GM23338 (cell line): ENCODE measurements around the gene DTNB. TPM values are rescaled to one million over a fixed set of nuclear protein-coding genes. Genes with fewer than 3 reads are reported as not detected.

Source experiments
- ATAC-seq: fragments of 200-7000 bp; cut with Tn5 transposase; 3 replicates; pipeline ENCODE4 v1.9.1; 2020
- DNase-seq: peaks from one replicate; pipeline ENCODE4 v3.0.0-alpha.2; 2015; ENCODE audit warnings: low spot score
- H2AFZ ChIP-seq: fragments of 200-600 bp; sonication (generic); 2 replicates; pipeline ENCODE4 v1.8.0; 2016; ENCODE audit warnings: antibody characterized with exemption, mild to moderate bottlenecking, moderate library complexity
- H3F3A ChIP-seq: fragments of 200-600 bp; sonication (generic); replicated peaks from 2 replicates; pipeline ENCODE4 v1.8.0; 2017; ENCODE audit warnings: antibody characterized with exemption, mixed run types, low read depth
- H3K27ac ChIP-seq: fragments of 200-600 bp; sonication (generic); 2 replicates; pipeline ENCODE4 v1.6.1; 2016; ENCODE audit warnings: low read depth
- H3K27me3 ChIP-seq: fragments of 200-600 bp; sonication (generic); 2 replicates; pipeline ENCODE4 v1.8.0; 2016; ENCODE audit warnings: mild to moderate bottlenecking, mixed run types, moderate library complexity; ENCODE audit not compliant: insufficient read depth
- H3K36me3 ChIP-seq: fragments of 200-600 bp; sonication (generic); 2 replicates; pipeline ENCODE4 v1.8.0; 2016; ENCODE audit warnings: mild to moderate bottlenecking; ENCODE audit not compliant: insufficient read depth
- H3K4me1 ChIP-seq: fragments of 200-600 bp; sonication (generic); 2 replicates; pipeline ENCODE4 v1.8.0; 2016; ENCODE audit warnings: mild to moderate bottlenecking, moderate library complexity; ENCODE audit not compliant: insufficient read depth
- H3K4me2 ChIP-seq: fragments of 200-600 bp; sonication (generic); 2 replicates; pipeline ENCODE4 v1.7.1; 2017; ENCODE audit warnings: mixed run types
- H3K4me3 ChIP-seq: fragments of 200-600 bp; sonication (generic); 2 replicates; pipeline ENCODE4 v1.6.1; 2016; ENCODE audit warnings: mixed run types
- H3K79me2 ChIP-seq: fragments of 200-600 bp; sonication (generic); replicated peaks from 2 replicates; pipeline ENCODE4 v1.8.0; 2017; ENCODE audit warnings: mild to moderate bottlenecking; ENCODE audit not compliant: insufficient read depth
- H3K9me2 ChIP-seq: fragments of 200-600 bp; sonication (generic); 2 replicates; pipeline ENCODE4 v1.8.0; 2017; ENCODE audit not compliant: insufficient read depth
- H4K20me1 ChIP-seq: fragments of 200-600 bp; sonication (generic); replicated peaks from 2 replicates; pipeline ENCODE4 v1.8.0; 2017; ENCODE audit warnings: mild to moderate bottlenecking; ENCODE audit not compliant: insufficient read depth
- H3K27ac Mint-ChIP-seq: 2 replicates; pipeline ENCODE4 v1.8.0; 2020; ENCODE audit warnings: inconsistent platforms, mild to moderate bottlenecking, moderate library complexity, mixed read lengths
- H3K27me3 Mint-ChIP-seq: 3 replicates; pipeline ENCODE4 v1.8.0; 2022; ENCODE audit warnings: low read depth, mild to moderate bottlenecking, moderate library complexity, mixed read lengths, inconsistent platforms; ENCODE audit not compliant: insufficient read depth, poor library complexity
- H3K36me3 Mint-ChIP-seq: 3 replicates; pipeline ENCODE4 v1.8.0; 2021; ENCODE audit warnings: low read depth, mild to moderate bottlenecking, inconsistent platforms, moderate library complexity, mixed read lengths
- H3K4me1 Mint-ChIP-seq: 3 replicates; pipeline ENCODE4 v1.8.0; 2020; ENCODE audit warnings: mild to moderate bottlenecking, inconsistent platforms, mixed read lengths
- H3K4me3 Mint-ChIP-seq: 3 replicates; pipeline ENCODE4 v1.8.0; 2021; ENCODE audit warnings: moderate library complexity, mild to moderate bottlenecking, inconsistent platforms, mixed read lengths
- H3K9me3 Mint-ChIP-seq: 3 replicates; pipeline ENCODE4 v1.8.0; 2020; ENCODE audit warnings: moderate library complexity, mild to moderate bottlenecking, inconsistent platforms, mixed read lengths
- CREB1 ChIP-seq: fragments of 250-450 bp; sonication (Bioruptor Pico); IDR thresholded peaks from 2 replicates; pipeline ENCODE4 v1.5.0; 2020; ENCODE audit warnings: low read depth, mild to moderate bottlenecking, moderate library complexity
- EZH2 ChIP-seq: fragments of 200-600 bp; sonication (generic); IDR thresholded peaks from one replicate; pipeline ENCODE4 v1.8.0; 2017; ENCODE audit warnings: antibody characterized with exemption, mild to moderate bottlenecking, low read depth; ENCODE audit not compliant: unreplicated experiment
- EZH2phosphoT487 ChIP-seq: fragments of 200-600 bp; sonication (generic); IDR thresholded peaks from one replicate; pipeline ENCODE4 v1.8.1; 2018; ENCODE audit warnings: antibody characterized with exemption; ENCODE audit not compliant: unreplicated experiment
- JUNB ChIP-seq: IDR thresholded peaks from one replicate; pipeline ENCODE4 v1.6.1; 2016; ENCODE audit warnings: antibody characterized with exemption; ENCODE audit not compliant: unreplicated experiment
- NANOG ChIP-seq: IDR thresholded peaks from 2 replicates; pipeline ENCODE4 v1.6.1; 2016; ENCODE audit warnings: antibody characterized with exemption, borderline replicate concordance
- POLR2AphosphoS5 ChIP-seq: IDR thresholded peaks from 2 replicates; pipeline ENCODE4 v1.6.1; 2016; ENCODE audit warnings: antibody characterized with exemption, low read depth
- STAT1 ChIP-seq: IDR thresholded peaks from one replicate; pipeline ENCODE4 v1.6.1; 2016; ENCODE audit warnings: antibody characterized with exemption; ENCODE audit not compliant: unreplicated experiment
- ZNF331 ChIP-seq: fragments of 250-450 bp; sonication (Bioruptor Pico); IDR thresholded peaks from 2 replicates; pipeline ENCODE4 v1.5.0; 2020; ENCODE audit warnings: low read depth, mild to moderate bottlenecking, moderate library complexity
- polyA plus RNA-seq: library from polyadenylated mRNA; unstranded; fragments of >200 nt; fragmentation: Nextera tagmentation; extraction: Ambion mirVana; gene quantifications from 2 replicates; pipeline ENCODE4 v1.2.1, GENCODE V29; 2016
- total RNA-seq: library from RNA; depleted of rRNA; stranded (reverse); fragments of >200 nt; shearing (Covaris generic); gene quantifications from 2 replicates; pipeline ENCODE4 v1.2.3, GENCODE V29; 2014
- TF ChIP-seq, protein P1 (sequence below): IDR thresholded peaks from one replicate; pipeline ENCODE4 v1.6.1; 2018; ENCODE audit warnings: antibody characterized with exemption; ENCODE audit not compliant: unreplicated experiment
- TF ChIP-seq, protein P2 (sequence below), 2 experiments: fragments of 200-600 bp in 1 of 2; sonication (generic) in 1 of 2; conservative IDR thresholded peaks; 2 replicates each; pipeline versions ENCODE4 v1.5.1 to v1.6.1; 2016 to 2017; ENCODE audit warnings: antibody characterized with exemption in 2 of 2, low read depth in 2 of 2, mild to moderate bottlenecking in 2 of 2, moderate library complexity in 1 of 2
- TF ChIP-seq, protein P3 (sequence below): IDR thresholded peaks from 2 replicates; pipeline ENCODE4 v1.6.1; 2016; ENCODE audit warnings: antibody characterized with exemption
- TF ChIP-seq, protein P4 (sequence below): fragments of 250-450 bp; sonication (Bioruptor Pico); IDR thresholded peaks from 2 replicates; pipeline ENCODE4 v1.5.0; 2020; ENCODE audit warnings: mild to moderate bottlenecking, moderate library complexity

The DTNB gene
- total and polyA plus RNA-seq, 2 experiments from 2014 or later, result 22.1 to 29.4 TPM

DNA sequence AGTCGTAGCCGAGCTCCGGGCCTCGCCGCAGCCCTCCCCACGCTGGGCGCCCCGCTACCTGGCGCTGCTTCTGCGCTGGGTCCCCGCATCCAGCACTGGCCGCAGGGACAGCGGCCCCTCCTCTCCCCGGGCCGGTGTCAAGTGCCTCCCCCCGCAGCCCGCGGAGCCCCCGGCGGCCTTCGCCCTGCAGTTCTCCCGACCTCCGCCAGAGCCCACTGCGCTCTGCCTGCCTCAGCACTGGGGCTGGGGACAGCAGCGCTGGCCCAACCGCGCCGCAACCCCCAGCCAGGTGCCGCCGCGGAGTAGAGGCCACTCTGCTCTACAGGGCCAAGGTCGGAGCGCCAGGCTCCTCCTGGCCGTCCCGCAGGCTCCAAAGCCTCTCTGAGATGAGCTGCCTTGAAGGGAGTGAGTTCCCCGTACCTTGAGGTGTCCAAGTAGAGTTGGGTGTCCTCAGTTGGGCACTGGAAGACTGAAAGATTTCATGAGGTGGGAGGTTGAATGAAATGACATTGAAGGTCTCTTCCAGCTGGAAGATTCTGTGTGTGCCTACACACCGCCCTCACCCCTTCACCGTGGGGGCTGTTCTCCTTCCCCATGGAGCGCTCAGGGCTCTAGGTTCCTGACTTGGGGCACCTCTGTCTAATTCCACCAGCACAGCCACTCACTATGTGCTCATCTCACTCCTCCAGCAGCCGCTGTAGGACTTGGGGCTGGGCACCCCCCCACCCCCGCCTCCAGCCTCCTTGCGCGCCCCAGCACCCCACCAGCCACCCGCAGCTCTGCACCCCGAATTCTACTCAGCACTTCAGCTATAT lies 330.8 kb downstream of the DTNB start:
- H3K4me1 ChIP-seq, result peaks cover 6% of the 10 kb centered on the region; the same call in 1 of the 2 replicates
- peaks cover 18% of the 10 kb centered on the region for H3K27me3 Mint-ChIP-seq
- peak overlapping the region; percentile 65 for H3K4me3 ChIP-seq
- no peaks in the 10 kb centered on the region for H3K79me2 ChIP-seq
- DNase-seq (peak; percentile 95), ATAC-seq (peak; percentile 86)
- H3K4me3 Mint-ChIP-seq, result peak overlapping the region; percentile 67
- H3K36me3 Mint-ChIP-seq, result no peaks in the 10 kb centered on the region
- no peaks in the 10 kb centered on the region for H3K9me2 ChIP-seq
- H3K27me3 ChIP-seq, result peaks cover 18% of the 10 kb centered on the region
- no peaks in the 10 kb centered on the region for H3K9me3 Mint-ChIP-seq
- H3K4me2 ChIP-seq, result peak overlapping the region; percentile 91
- peak overlapping the region; percentile 90 for H2AFZ ChIP-seq
- peaks cover 13% of the 10 kb centered on the region; the same call in 1 of the 2 replicates for H3F3A ChIP-seq
- H3K27ac Mint-ChIP-seq, result no peak overlapping the region
- H3K4me1 Mint-ChIP-seq, result peaks cover 27% of the 10 kb centered on the region
- H3K27ac ChIP-seq, result no peak overlapping the region
- no peaks in the 10 kb centered on the region for H4K20me1 ChIP-seq
- H3K36me3 ChIP-seq, result no peaks in the 10 kb centered on the region
- TF ChIP-seq STAT1 (no peak), EZH2phosphoT487 (no peak), EZH2 (no peak), CREB1 (CRISPR knock-in tag) (peak; percentile 48; the same call in 1 of the 2 replicates), ZNF331 (no peak), NANOG (no peak), JUNB (no peak), POLR2AphosphoS5 (no peak)
- TF ChIP-seq, protein P1, sequence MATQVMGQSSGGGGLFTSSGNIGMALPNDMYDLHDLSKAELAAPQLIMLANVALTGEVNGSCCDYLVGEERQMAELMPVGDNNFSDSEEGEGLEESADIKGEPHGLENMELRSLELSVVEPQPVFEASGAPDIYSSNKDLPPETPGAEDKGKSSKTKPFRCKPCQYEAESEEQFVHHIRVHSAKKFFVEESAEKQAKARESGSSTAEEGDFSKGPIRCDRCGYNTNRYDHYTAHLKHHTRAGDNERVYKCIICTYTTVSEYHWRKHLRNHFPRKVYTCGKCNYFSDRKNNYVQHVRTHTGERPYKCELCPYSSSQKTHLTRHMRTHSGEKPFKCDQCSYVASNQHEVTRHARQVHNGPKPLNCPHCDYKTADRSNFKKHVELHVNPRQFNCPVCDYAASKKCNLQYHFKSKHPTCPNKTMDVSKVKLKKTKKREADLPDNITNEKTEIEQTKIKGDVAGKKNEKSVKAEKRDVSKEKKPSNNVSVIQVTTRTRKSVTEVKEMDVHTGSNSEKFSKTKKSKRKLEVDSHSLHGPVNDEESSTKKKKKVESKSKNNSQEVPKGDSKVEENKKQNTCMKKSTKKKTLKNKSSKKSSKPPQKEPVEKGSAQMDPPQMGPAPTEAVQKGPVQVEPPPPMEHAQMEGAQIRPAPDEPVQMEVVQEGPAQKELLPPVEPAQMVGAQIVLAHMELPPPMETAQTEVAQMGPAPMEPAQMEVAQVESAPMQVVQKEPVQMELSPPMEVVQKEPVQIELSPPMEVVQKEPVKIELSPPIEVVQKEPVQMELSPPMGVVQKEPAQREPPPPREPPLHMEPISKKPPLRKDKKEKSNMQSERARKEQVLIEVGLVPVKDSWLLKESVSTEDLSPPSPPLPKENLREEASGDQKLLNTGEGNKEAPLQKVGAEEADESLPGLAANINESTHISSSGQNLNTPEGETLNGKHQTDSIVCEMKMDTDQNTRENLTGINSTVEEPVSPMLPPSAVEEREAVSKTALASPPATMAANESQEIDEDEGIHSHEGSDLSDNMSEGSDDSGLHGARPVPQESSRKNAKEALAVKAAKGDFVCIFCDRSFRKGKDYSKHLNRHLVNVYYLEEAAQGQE, result peak; percentile 80
- TF ChIP-seq, protein P2, sequence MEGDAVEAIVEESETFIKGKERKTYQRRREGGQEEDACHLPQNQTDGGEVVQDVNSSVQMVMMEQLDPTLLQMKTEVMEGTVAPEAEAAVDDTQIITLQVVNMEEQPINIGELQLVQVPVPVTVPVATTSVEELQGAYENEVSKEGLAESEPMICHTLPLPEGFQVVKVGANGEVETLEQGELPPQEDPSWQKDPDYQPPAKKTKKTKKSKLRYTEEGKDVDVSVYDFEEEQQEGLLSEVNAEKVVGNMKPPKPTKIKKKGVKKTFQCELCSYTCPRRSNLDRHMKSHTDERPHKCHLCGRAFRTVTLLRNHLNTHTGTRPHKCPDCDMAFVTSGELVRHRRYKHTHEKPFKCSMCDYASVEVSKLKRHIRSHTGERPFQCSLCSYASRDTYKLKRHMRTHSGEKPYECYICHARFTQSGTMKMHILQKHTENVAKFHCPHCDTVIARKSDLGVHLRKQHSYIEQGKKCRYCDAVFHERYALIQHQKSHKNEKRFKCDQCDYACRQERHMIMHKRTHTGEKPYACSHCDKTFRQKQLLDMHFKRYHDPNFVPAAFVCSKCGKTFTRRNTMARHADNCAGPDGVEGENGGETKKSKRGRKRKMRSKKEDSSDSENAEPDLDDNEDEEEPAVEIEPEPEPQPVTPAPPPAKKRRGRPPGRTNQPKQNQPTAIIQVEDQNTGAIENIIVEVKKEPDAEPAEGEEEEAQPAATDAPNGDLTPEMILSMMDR (conservative IDR thresholded peaks at IDR 0.05; ENCODE audit: low read depth in 2 of 2), result peak; percentile 63 to 84
- TF ChIP-seq, protein P3, sequence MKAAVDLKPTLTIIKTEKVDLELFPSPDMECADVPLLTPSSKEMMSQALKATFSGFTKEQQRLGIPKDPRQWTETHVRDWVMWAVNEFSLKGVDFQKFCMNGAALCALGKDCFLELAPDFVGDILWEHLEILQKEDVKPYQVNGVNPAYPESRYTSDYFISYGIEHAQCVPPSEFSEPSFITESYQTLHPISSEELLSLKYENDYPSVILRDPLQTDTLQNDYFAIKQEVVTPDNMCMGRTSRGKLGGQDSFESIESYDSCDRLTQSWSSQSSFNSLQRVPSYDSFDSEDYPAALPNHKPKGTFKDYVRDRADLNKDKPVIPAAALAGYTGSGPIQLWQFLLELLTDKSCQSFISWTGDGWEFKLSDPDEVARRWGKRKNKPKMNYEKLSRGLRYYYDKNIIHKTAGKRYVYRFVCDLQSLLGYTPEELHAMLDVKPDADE, result no peak
- TF ChIP-seq, protein P4, sequence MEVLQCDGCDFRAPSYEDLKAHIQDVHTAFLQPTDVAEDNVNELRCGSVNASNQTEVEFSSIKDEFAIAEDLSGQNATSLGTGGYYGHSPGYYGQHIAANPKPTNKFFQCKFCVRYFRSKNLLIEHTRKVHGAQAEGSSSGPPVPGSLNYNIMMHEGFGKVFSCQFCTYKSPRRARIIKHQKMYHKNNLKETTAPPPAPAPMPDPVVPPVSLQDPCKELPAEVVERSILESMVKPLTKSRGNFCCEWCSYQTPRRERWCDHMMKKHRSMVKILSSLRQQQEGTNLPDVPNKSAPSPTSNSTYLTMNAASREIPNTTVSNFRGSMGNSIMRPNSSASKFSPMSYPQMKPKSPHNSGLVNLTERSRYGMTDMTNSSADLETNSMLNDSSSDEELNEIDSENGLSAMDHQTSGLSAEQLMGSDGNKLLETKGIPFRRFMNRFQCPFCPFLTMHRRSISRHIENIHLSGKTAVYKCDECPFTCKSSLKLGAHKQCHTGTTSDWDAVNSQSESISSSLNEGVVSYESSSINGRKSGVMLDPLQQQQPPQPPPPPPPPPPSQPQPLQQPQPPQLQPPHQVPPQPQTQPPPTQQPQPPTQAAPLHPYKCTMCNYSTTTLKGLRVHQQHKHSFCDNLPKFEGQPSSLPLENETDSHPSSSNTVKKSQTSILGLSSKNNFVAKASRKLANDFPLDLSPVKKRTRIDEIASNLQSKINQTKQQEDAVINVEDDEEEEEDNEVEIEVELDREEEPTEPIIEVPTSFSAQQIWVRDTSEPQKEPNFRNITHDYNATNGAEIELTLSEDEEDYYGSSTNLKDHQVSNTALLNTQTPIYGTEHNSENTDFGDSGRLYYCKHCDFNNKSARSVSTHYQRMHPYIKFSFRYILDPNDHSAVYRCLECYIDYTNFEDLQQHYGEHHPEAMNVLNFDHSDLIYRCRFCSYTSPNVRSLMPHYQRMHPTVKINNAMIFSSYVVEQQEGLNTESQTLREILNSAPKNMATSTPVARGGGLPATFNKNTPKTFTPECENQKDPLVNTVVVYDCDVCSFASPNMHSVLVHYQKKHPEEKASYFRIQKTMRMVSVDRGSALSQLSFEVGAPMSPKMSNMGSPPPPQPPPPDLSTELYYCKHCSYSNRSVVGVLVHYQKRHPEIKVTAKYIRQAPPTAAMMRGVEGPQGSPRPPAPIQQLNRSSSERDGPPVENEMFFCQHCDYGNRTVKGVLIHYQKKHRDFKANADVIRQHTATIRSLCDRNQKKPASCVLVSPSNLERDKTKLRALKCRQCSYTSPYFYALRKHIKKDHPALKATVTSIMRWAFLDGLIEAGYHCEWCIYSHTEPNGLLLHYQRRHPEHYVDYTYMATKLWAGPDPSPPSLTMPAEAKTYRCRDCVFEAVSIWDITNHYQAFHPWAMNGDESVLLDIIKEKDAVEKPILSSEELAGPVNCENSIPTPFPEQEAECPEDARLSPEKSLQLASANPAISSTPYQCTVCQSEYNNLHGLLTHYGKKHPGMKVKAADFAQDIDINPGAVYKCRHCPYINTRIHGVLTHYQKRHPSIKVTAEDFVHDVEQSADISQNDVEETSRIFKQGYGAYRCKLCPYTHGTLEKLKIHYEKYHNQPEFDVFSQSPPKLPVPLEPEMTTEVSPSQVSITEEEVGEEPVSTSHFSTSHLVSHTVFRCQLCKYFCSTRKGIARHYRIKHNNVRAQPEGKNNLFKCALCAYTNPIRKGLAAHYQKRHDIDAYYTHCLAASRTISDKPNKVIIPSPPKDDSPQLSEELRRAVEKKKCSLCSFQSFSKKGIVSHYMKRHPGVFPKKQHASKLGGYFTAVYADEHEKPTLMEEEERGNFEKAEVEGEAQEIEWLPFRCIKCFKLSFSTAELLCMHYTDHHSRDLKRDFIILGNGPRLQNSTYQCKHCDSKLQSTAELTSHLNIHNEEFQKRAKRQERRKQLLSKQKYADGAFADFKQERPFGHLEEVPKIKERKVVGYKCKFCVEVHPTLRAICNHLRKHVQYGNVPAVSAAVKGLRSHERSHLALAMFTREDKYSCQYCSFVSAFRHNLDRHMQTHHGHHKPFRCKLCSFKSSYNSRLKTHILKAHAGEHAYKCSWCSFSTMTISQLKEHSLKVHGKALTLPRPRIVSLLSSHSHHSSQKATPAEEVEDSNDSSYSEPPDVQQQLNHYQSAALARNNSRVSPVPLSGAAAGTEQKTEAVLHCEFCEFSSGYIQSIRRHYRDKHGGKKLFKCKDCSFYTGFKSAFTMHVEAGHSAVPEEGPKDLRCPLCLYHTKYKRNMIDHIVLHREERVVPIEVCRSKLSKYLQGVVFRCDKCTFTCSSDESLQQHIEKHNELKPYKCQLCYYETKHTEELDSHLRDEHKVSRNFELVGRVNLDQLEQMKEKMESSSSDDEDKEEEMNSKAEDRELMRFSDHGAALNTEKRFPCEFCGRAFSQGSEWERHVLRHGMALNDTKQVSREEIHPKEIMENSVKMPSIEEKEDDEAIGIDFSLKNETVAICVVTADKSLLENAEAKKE (CRISPR knock-in tag), result no peak
